ENCODE results near the gene CPNE7. TPM values are rescaled to one million over a fixed set of nuclear protein-coding genes. Genes with fewer than 3 reads are reported as not detected.
A peak's percentile ranks its signal among the peaks of the same experiment; 100 is the strongest.

The CPNE7 gene
- total and polyA plus RNA-seq, 9 of the 15 experiments (the other 6 are each of a cell fraction or from before 2014, with no cell fraction given): 0.30 to 73.4 (median 32.7) TPM

DNA sequence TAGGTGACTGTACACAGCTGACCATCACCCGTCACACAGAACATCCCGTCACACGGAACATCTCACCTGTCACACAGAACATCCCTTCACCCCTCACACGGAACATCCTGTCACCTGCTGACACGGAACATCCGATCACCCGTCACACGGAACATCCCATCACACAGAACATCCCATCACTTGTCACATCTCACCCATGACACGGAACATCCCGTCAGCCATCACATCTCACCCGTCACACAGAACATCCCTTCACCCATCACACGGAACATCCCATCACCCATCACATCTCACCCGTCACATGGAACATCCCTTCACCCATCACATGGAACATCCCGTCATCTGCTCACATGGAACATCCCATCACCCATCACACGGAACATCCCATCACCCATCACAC lies 3.8 kb downstream of the CPNE7 start (continued):
- TF ChIP-seq, protein P1, sequence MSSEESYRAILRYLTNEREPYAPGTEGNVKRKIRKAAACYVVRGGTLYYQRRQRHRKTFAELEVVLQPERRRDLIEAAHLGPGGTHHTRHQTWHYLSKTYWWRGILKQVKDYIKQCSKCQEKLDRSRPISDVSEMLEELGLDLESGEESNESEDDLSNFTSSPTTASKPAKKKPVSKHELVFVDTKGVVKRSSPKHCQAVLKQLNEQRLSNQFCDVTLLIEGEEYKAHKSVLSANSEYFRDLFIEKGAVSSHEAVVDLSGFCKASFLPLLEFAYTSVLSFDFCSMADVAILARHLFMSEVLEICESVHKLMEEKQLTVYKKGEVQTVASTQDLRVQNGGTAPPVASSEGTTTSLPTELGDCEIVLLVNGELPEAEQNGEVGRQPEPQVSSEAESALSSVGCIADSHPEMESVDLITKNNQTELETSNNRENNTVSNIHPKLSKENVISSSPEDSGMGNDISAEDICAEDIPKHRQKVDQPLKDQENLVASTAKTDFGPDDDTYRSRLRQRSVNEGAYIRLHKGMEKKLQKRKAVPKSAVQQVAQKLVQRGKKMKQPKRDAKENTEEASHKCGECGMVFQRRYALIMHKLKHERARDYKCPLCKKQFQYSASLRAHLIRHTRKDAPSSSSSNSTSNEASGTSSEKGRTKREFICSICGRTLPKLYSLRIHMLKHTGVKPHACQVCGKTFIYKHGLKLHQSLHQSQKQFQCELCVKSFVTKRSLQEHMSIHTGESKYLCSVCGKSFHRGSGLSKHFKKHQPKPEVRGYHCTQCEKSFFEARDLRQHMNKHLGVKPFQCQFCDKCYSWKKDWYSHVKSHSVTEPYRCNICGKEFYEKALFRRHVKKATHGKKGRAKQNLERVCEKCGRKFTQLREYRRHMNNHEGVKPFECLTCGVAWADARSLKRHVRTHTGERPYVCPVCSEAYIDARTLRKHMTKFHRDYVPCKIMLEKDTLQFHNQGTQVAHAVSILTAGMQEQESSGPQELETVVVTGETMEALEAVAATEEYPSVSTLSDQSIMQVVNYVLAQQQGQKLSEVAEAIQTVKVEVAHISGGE (CRISPR knock-in tag; IDR thresholded peaks at IDR 0.05): no peak
- TF ChIP-seq ARID3B (CRISPR knock-in tag; IDR thresholded peaks at IDR 0.05; ENCODE audit: borderline replicate concordance) (no peak), NCOA4 (IDR thresholded peaks at IDR 0.05; ENCODE audit: partially characterized antibody) (no peak), SMAD2 (IDR thresholded peaks at IDR 0.05; ENCODE audit: low read depth, low read length) (no peak), ZNF444 (CRISPR knock-in tag; IDR thresholded peaks at IDR 0.05) (no peak), MCM7 (IDR thresholded peaks at IDR 0.05) (no peak), POLR2A (conservative IDR thresholded peaks at IDR 0.05) (peak; percentile 40; the same call in 1 of the 2 replicates), SOX6 (IDR thresholded peaks at IDR 0.05) (no peak), PHB2 (IDR thresholded peaks at IDR 0.05; ENCODE audit: low read depth) (no peak), DNMT1 (IDR thresholded peaks at IDR 0.05) (no peak), RFX5 (IDR thresholded peaks at IDR 0.05; ENCODE audit: low read depth, low read length) (no peak)

Data from K562 (cell line).